ENCODE measurements around the gene CASR. TPM values are rescaled to one million over a fixed set of nuclear protein-coding genes. Genes with fewer than 3 reads are reported as not detected.

Gene CASR
- total RNA-seq, 1 experiment from 2014 or later = not detected

DNA sequence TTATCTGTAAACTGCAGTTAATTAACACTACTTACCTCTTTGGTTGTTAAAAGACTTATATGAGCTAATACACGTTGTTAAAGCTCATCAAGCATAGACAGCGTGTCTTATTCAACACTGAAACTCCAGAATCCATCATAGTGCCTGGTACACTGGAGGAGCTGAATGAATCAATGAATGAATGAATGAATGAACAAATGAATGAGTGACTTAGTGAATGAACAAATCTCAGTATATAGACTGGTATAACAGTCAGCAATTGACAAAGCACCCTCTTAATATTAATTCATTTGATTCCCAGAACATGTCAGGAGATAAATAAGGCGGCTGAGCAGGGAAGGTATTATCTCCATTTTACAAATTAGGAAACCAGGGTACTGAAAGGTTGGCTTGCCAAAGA is 7.1 kb downstream of the CASR start:
- H3K9me2 ChIP-seq (replicated peaks; ENCODE audit: low read length) = no peaks in the 10 kb centered on the region
- peaks cover 66% of the 10 kb centered on the region for H3K27me3 ChIP-seq (ENCODE audit: low read length)
- no TSS peak for BruUV-seq (replicated peaks)
- ATAC-seq (no peak), DNase-seq (no peak)
- no peaks in the 10 kb centered on the region for H3K9me3 ChIP-seq (ENCODE audit: low read length)
- no peaks in the 10 kb centered on the region for H3K4me1 ChIP-seq (ENCODE audit: insufficient read depth, low read length)
- no peaks in the 10 kb centered on the region for H4K20me1 ChIP-seq (ENCODE audit: low read length)
- H3F3A ChIP-seq (ENCODE audit: low read length, unreplicated experiment) = no peaks in the 10 kb centered on the region
- TF ChIP-seq EZH2 (IDR thresholded peaks at IDR 0.05; ENCODE audit: low read length, unreplicated experiment) = no peak
- no peak for TF ChIP-seq EZH2phosphoT487 (IDR thresholded peaks at IDR 0.05; ENCODE audit: borderline replicate concordance, low read length)
- TF ChIP-seq, protein P1, sequence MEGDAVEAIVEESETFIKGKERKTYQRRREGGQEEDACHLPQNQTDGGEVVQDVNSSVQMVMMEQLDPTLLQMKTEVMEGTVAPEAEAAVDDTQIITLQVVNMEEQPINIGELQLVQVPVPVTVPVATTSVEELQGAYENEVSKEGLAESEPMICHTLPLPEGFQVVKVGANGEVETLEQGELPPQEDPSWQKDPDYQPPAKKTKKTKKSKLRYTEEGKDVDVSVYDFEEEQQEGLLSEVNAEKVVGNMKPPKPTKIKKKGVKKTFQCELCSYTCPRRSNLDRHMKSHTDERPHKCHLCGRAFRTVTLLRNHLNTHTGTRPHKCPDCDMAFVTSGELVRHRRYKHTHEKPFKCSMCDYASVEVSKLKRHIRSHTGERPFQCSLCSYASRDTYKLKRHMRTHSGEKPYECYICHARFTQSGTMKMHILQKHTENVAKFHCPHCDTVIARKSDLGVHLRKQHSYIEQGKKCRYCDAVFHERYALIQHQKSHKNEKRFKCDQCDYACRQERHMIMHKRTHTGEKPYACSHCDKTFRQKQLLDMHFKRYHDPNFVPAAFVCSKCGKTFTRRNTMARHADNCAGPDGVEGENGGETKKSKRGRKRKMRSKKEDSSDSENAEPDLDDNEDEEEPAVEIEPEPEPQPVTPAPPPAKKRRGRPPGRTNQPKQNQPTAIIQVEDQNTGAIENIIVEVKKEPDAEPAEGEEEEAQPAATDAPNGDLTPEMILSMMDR (conservative IDR thresholded peaks at IDR 0.05; ENCODE audit: low read depth, low read length) = no peak
- no peak overlapping the region for H2AFZ ChIP-seq (ENCODE audit: low read length)
- intact Hi-C loops (cut with micrococcal nuclease) = no loop called here
- no peak overlapping the region for H3K4me3 ChIP-seq (ENCODE audit: low read length)
- no peak overlapping the region for H3K9ac ChIP-seq (ENCODE audit: low read length)
- no peak overlapping the region for H3K27ac ChIP-seq (ENCODE audit: low read length)
- CTCF ChIA-PET = no interaction called here
- no peaks in the 10 kb centered on the region for H3K36me3 ChIP-seq (ENCODE audit: low read depth, low read length)
- H3K79me2 ChIP-seq (ENCODE audit: low read length) = no peaks in the 10 kb centered on the region
- no peak overlapping the region for H3K4me2 ChIP-seq (ENCODE audit: low read length)
- POLR2A ChIA-PET (ENCODE audit: unreplicated experiment) = no interaction called here

DNA sequence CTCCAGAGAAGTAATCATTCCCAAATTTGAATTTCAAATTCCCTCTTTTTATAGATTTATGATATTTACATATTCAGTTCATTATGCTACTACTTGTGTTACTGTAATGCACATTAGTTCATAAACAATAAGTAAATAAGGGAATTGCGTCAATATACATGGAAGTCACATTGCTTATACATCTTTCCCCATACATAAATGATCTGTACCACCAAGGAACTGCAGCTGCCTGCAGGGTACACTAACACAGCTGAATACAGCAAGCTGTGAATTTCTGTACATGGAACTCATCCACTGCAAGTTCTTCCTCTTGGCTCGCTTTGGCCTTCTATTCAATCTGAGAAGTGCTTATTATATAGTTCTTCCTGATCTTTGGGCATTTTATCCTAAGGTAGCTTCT is 15.5 kb downstream of the CASR start:
- ChIA-PET CTCF (no interaction called here), POLR2A (ENCODE audit: unreplicated experiment) (no interaction called here)
- peaks cover 51% of the 10 kb centered on the region for H3K27me3 ChIP-seq (ENCODE audit: low read length)
- no peaks in the 10 kb centered on the region for H3K4me1 ChIP-seq (ENCODE audit: insufficient read depth, low read length)
- no peak for ATAC-seq
- no peaks in the 10 kb centered on the region for H3K9me2 ChIP-seq (replicated peaks; ENCODE audit: low read length)
- H3F3A ChIP-seq (ENCODE audit: low read length, unreplicated experiment) = no peaks in the 10 kb centered on the region
- no peak overlapping the region for H3K27ac ChIP-seq (ENCODE audit: low read length)
- no peak overlapping the region for H3K9ac ChIP-seq (ENCODE audit: low read length)
- no peak for DNase-seq
- H3K36me3 ChIP-seq (ENCODE audit: low read depth, low read length) = no peaks in the 10 kb centered on the region
- H3K9me3 ChIP-seq (ENCODE audit: low read length) = no peaks in the 10 kb centered on the region
- intact Hi-C loops (cut with micrococcal nuclease) = no loop called here
- H3K4me3 ChIP-seq (ENCODE audit: low read length) = no peak overlapping the region
- H2AFZ ChIP-seq (ENCODE audit: low read length) = no peak overlapping the region
- no peaks in the 10 kb centered on the region for H3K79me2 ChIP-seq (ENCODE audit: low read length)
- BruUV-seq (replicated peaks) = no TSS peak
- TF ChIP-seq, protein P1 (conservative IDR thresholded peaks at IDR 0.05; ENCODE audit: low read depth, low read length) = no peak
- no peak for TF ChIP-seq EZH2 (IDR thresholded peaks at IDR 0.05; ENCODE audit: low read length, unreplicated experiment)
- TF ChIP-seq EZH2phosphoT487 (IDR thresholded peaks at IDR 0.05; ENCODE audit: borderline replicate concordance, low read length) = no peak
- H3K4me2 ChIP-seq (ENCODE audit: low read length) = no peak overlapping the region
- H4K20me1 ChIP-seq (ENCODE audit: low read length) = no peaks in the 10 kb centered on the region

DNA sequence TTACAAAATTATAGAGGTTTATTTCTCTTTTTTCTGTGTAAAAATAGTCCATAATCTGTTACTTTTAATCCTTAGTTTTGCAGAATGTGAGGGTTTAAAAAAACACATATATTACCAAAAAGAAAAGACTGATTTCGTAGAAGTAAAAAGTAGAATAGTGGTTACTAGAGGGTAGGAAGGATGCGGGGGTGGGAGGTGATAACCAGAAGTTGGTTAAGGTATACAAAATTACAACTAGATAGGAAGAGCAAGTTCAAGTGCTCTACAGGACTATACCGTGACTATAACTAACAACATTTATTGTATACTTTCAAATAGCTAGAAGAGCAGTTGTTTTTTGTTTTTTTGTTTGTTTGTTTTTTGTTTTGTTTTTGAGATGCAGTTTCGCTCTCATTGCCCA is 16.1 kb downstream of the CASR start:
- Histone ChIP-seq H3F3A (ENCODE audit: low read length, unreplicated experiment) (no peaks in the 10 kb centered on the region), H3K9me2 (replicated peaks; ENCODE audit: low read length) (no peaks in the 10 kb centered on the region), H3K79me2 (ENCODE audit: low read length) (no peaks in the 10 kb centered on the region)

More for the DNA sequence above, 16.1 kb downstream of the CASR start:
- Histone ChIP-seq H3K4me3 (ENCODE audit: low read length) (no peak overlapping the region), H3K27me3 (ENCODE audit: low read length) (peaks cover 51% of the 10 kb centered on the region), H3K4me2 (ENCODE audit: low read length) (no peak overlapping the region), H3K9ac (ENCODE audit: low read length) (no peak overlapping the region), H3K27ac (ENCODE audit: low read length) (no peak overlapping the region), H4K20me1 (ENCODE audit: low read length) (no peaks in the 10 kb centered on the region), H3K9me3 (ENCODE audit: low read length) (no peaks in the 10 kb centered on the region), H3K36me3 (ENCODE audit: low read depth, low read length) (no peaks in the 10 kb centered on the region), H3K4me1 (ENCODE audit: insufficient read depth, low read length) (no peaks in the 10 kb centered on the region), H2AFZ (ENCODE audit: low read length) (no peak overlapping the region)
- no peak for TF ChIP-seq EZH2phosphoT487 (IDR thresholded peaks at IDR 0.05; ENCODE audit: borderline replicate concordance, low read length)
- no peak for TF ChIP-seq EZH2 (IDR thresholded peaks at IDR 0.05; ENCODE audit: low read length, unreplicated experiment)
- TF ChIP-seq, protein P1 (conservative IDR thresholded peaks at IDR 0.05; ENCODE audit: low read depth, low read length) = no peak
- no TSS peak for BruUV-seq (replicated peaks)
- ATAC-seq (no peak), DNase-seq (no peak)
- intact Hi-C loops (cut with micrococcal nuclease) = no loop called here
- ChIA-PET POLR2A (ENCODE audit: unreplicated experiment) (no interaction called here), CTCF (no interaction called here)

Data from PC-3 (cell line).